HCT116 (cell line): ENCODE results near the gene ADGRG6. TPM values are rescaled to one million over a fixed set of nuclear protein-coding genes. Genes with fewer than 3 reads are reported as not detected.

ENCODE experiments used
- ATAC-seq: fragments of 200-7000 bp; cut with Tn5 transposase; 2 replicates; pipeline ENCODE4 v1.9.1; 2020; ENCODE audit warnings: mild to moderate bottlenecking, moderate library complexity
- BruUV-seq: library from RNA; stranded (reverse); fragments of 400-500 nt; replicated peaks from 2 replicates; lab custom pipeline; 2021; lab: Mats Ljungman, UMichigan
- CTCF ChIA-PET: fragments of 300-600 bp; sonication (Branson Sonifier 250); formaldehyde crosslinking; loops from one replicate; lab custom pipeline; 2021; ENCODE audit warnings: antibody characterized with exemption; lab: Charles Lee
- POLR2A ChIA-PET: fragments of 300-600, 350-600 bp; sonication (Branson Sonifier 250); formaldehyde crosslinking; loops from one replicate; lab custom pipeline; 2021; ENCODE audit warnings: antibody characterized with exemption; lab: Charles Lee
- RAD21 ChIA-PET, 2 experiments: fragments of 300-600 bp; sonication (Branson Sonifier 250); formaldehyde crosslinking; loops; one replicate each; lab custom pipeline; 2023; ENCODE audit warnings: low total read pairs in 2 of 2; ENCODE audit not compliant: uncharacterized antibody in 2 of 2, unreplicated experiment in 2 of 2, low non-redundant PET in 1 of 2; lab: Charles Lee
- DNase-seq: peaks from one replicate; pipeline ENCODE4 v3.0.0-alpha.2; 2010; ENCODE audit warnings: low read depth, low spot score
- H2AFZ ChIP-seq: fragments of 200-600 bp; shearing (Covaris generic), sonication (generic); 2 replicates; pipeline ENCODE4 v1.6.1; 2017; ENCODE audit warnings: low read depth, mixed run types, mixed read lengths, antibody characterized with exemption, low read length; ENCODE audit not compliant: poor library complexity, severe bottlenecking
- H3K27ac ChIP-seq: 2 replicates; pipeline ENCODE4 v1.5.1; 2012; ENCODE audit warnings: low read depth, low read length
- H3K27me3 ChIP-seq: fragments of 200-600 bp; sonication (generic); 2 replicates; pipeline ENCODE4 v1.6.1; 2016; ENCODE audit warnings: mixed run types, low read length, mixed read lengths; ENCODE audit not compliant: insufficient read depth
- H3K36me3 ChIP-seq, 2 experiments: fragments of 200-500 bp in 1 of 2; fragments of 200-600 bp in 1 of 2; sonication (Bioruptor generic) in 1 of 2; sonication (generic) in 1 of 2; 2 replicates each; pipeline versions ENCODE4 v1.5.1 to v1.6.1; 2014 to 2016; ENCODE audit warnings: low read length in 2 of 2, inconsistent platforms in 1 of 2, mixed read lengths in 1 of 2, mixed run types in 1 of 2; ENCODE audit not compliant: insufficient read depth in 2 of 2, control insufficient read depth in 1 of 2
- H3K4me1 ChIP-seq, 2 experiments: fragments of 200-600 bp in 1 of 2; sonication (generic) in 1 of 2; 2 replicates each; pipeline versions ENCODE4 v1.5.1 to v1.6.1; 2012 to 2017; ENCODE audit warnings: low read length in 2 of 2, inconsistent platforms in 1 of 2, mild to moderate bottlenecking in 1 of 2, mixed read lengths in 1 of 2, mixed run types in 1 of 2, moderate library complexity in 1 of 2; ENCODE audit not compliant: insufficient read depth in 2 of 2, control insufficient read depth in 1 of 2
- H3K4me2 ChIP-seq: fragments of 200-600 bp; sonication (generic); 2 replicates; pipeline ENCODE4 v1.6.1; 2017; ENCODE audit warnings: mixed run types, low read length, mixed read lengths
- H3K4me3 ChIP-seq, 2 experiments: fragments of 200-600 bp in 1 of 2; sonication (generic) in 1 of 2; replicated peaks in 1 of 2; 2 replicates each; pipeline ENCODE4 v1.5.1; 2011 to 2016; ENCODE audit warnings: low read length in 2 of 2, control low read depth in 1 of 2, low read depth in 1 of 2, mild to moderate bottlenecking in 1 of 2, mixed read lengths in 1 of 2, mixed run types in 1 of 2
- H3K79me2 ChIP-seq: fragments of 200-600 bp; sonication (generic); 2 replicates; pipeline ENCODE4 v1.6.1; 2017; ENCODE audit warnings: mild to moderate bottlenecking, mixed run types, low read length, moderate library complexity, mixed read lengths; ENCODE audit not compliant: insufficient read depth
- H3K9ac ChIP-seq: fragments of 200-600 bp; sonication (generic); 2 replicates; pipeline ENCODE4 v1.6.1; 2016; ENCODE audit warnings: low read length, mixed read lengths
- H3K9me2 ChIP-seq: fragments of 200-600 bp; sonication (generic), shearing (Covaris generic); 2 replicates; pipeline ENCODE4 v1.6.1; 2017; ENCODE audit warnings: mixed run types, mild to moderate bottlenecking, moderate library complexity; ENCODE audit not compliant: insufficient read depth
- H3K9me3 ChIP-seq, 2 experiments: fragments of 200-500 bp in 1 of 2; fragments of 200-600 bp in 1 of 2; sonication (Bioruptor generic) in 1 of 2; sonication (generic) in 1 of 2; 2 replicates each; pipeline ENCODE4 v1.6.1; 2014 to 2017; ENCODE audit warnings: low read length in 2 of 2, mixed read lengths in 2 of 2, inconsistent platforms in 1 of 2, low read depth in 1 of 2, mild to moderate bottlenecking in 1 of 2, mixed run types in 1 of 2, moderate library complexity in 1 of 2; ENCODE audit not compliant: control insufficient read depth in 1 of 2, insufficient read depth in 1 of 2
- H4K20me1 ChIP-seq: fragments of 200-600 bp; sonication (generic), shearing (Covaris generic); 2 replicates; pipeline ENCODE4 v1.6.1; 2017; ENCODE audit warnings: mixed run types, mild to moderate bottlenecking, moderate library complexity; ENCODE audit not compliant: insufficient read depth
- CBX3 ChIP-seq: IDR thresholded peaks from 2 replicates; pipeline ENCODE4 v1.6.1; 2012; ENCODE audit warnings: low read depth
- CEBPB ChIP-seq: IDR thresholded peaks from 2 replicates; pipeline ENCODE4 v1.6.1; 2012; ENCODE audit warnings: low read depth
- EGR1 ChIP-seq: IDR thresholded peaks from 2 replicates; pipeline ENCODE4 v1.6.1; 2012; ENCODE audit warnings: low read depth
- EZH2phosphoT487 ChIP-seq: fragments of 200-600 bp; IDR thresholded peaks from 2 replicates; pipeline ENCODE4 v1.6.1; 2018; ENCODE audit warnings: antibody characterized with exemption, borderline replicate concordance
- FOSL1 ChIP-seq: IDR thresholded peaks from 2 replicates; pipeline ENCODE4 v1.6.1; 2012; ENCODE audit warnings: low read depth
- JUND ChIP-seq: IDR thresholded peaks from 2 replicates; pipeline ENCODE4 v1.6.1; 2012
- POLR2AphosphoS5 ChIP-seq: IDR thresholded peaks from 2 replicates; pipeline ENCODE4 v1.6.1; 2011; ENCODE audit warnings: mild to moderate bottlenecking, low read depth, low read length, moderate library complexity
- RAD21 ChIP-seq: IDR thresholded peaks from 2 replicates; pipeline ENCODE4 v1.6.1; 2012; ENCODE audit warnings: low read depth, mild to moderate bottlenecking
- REST ChIP-seq: IDR thresholded peaks from 2 replicates; pipeline ENCODE4 v1.6.1; 2012; ENCODE audit warnings: low read depth
- SP1 ChIP-seq: IDR thresholded peaks from 2 replicates; pipeline ENCODE4 v1.6.1; 2012; ENCODE audit warnings: low read depth
- SRF ChIP-seq: IDR thresholded peaks from 2 replicates; pipeline ENCODE4 v1.6.1; 2012; ENCODE audit warnings: low read depth
- ZFX ChIP-seq: fragments of 450-650 bp; IDR thresholded peaks from 2 replicates; pipeline ENCODE4 v1.6.1; 2017
- ZNF274 ChIP-seq: fragments of 200-500 bp; sonication (Bioruptor generic); IDR thresholded peaks from 2 replicates; pipeline ENCODE4 v1.6.1; 2014; ENCODE audit warnings: mild to moderate bottlenecking, low read depth, low read length, inconsistent platforms
- intact Hi-C: fragments of 100-400 bp; cut with micrococcal nuclease; formaldehyde crosslinking; loops from 2 replicates; pipeline ENCODE4 v1.10.0; 2022
- total RNA-seq: library from RNA; stranded (reverse); gene quantifications from one replicate; pipeline ENCODE4 v1.2.1, GENCODE V29; 2021; ENCODE audit not compliant: unreplicated experiment
- TF ChIP-seq, protein P1 (sequence below): IDR thresholded peaks from 2 replicates; pipeline ENCODE4 v1.6.1; 2011; ENCODE audit warnings: mild to moderate bottlenecking, low read length, moderate library complexity; ENCODE audit not compliant: insufficient replicate concordance; ENCODE audit errors: extremely low read depth
- TF ChIP-seq, protein P2 (sequence below): IDR thresholded peaks from 2 replicates; pipeline ENCODE4 v1.6.1; 2012
- TF ChIP-seq, protein P3 (sequence below): IDR thresholded peaks from 2 replicates; pipeline ENCODE4 v1.6.1; 2012

Gene ADGRG6
- total RNA-seq, 1 experiment from 2014 or later, result 67.9 TPM

DNA sequence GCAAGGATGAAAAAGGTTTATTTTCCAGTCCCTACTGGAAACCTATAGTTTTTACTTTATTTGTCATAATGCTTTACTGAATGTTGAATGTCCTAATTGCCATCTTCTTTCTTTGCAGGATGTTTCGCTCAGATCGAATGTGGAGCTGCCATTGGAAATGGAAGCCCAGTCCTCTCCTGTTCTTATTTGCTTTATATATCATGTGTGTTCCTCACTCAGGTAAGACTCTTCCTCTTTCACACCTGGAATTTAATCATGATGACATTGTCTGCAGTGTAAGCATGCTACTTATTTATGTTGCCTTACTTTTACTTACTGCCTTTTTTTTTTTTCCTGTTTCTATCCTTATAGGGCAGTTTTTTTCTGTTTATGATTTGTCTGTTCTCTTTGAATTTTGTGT lies 7.6 kb downstream of the ADGRG6 start:
- DNase-seq (no peak), ATAC-seq (no peak)
- intact Hi-C loops, result no loop called here
- Histone ChIP-seq H3K79me2 (peaks cover 85% of the 10 kb centered on the region), H3K9ac (no peak overlapping the region), H3K9me2 (no peaks in the 10 kb centered on the region), H3K9me3 (no peaks in the 10 kb centered on the region), H3K4me1 (peaks cover 3 to 4% of the 10 kb centered on the region in 2 experiments; a peak in 3 of 4 replicates), H2AFZ (no peak overlapping the region), H3K4me3 (no peak overlapping the region), H3K27ac (no peak overlapping the region), H3K36me3 (peaks cover 2 to 12% of the 10 kb centered on the region in 2 experiments), H3K27me3 (no peaks in the 10 kb centered on the region), H4K20me1 (no peaks in the 10 kb centered on the region), H3K4me2 (no peak overlapping the region)
- RAD21 ChIA-PET, result no interaction called here
- TF ChIP-seq JUND (no peak), CBX3 (no peak), ZFX (no peak), ZNF274 (no peak), EGR1 (no peak)
- TF ChIP-seq, protein P1, sequence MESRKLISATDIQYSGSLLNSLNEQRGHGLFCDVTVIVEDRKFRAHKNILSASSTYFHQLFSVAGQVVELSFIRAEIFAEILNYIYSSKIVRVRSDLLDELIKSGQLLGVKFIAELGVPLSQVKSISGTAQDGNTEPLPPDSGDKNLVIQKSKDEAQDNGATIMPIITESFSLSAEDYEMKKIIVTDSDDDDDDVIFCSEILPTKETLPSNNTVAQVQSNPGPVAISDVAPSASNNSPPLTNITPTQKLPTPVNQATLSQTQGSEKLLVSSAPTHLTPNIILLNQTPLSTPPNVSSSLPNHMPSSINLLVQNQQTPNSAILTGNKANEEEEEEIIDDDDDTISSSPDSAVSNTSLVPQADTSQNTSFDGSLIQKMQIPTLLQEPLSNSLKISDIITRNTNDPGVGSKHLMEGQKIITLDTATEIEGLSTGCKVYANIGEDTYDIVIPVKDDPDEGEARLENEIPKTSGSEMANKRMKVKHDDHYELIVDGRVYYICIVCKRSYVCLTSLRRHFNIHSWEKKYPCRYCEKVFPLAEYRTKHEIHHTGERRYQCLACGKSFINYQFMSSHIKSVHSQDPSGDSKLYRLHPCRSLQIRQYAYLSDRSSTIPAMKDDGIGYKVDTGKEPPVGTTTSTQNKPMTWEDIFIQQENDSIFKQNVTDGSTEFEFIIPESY, result no peak
- no TSS peak for BruUV-seq
- POLR2A ChIA-PET, result no interaction called here
- CTCF ChIA-PET, result no interaction called here

GRCh38 chr6:142313284-142313683 lies 11.5 kb downstream of the ADGRG6 start:
- ChIA-PET CTCF (no interaction called here), POLR2A (no interaction called here), RAD21 (no interaction called here)
- no peak overlapping the region for H2AFZ ChIP-seq
- no peaks in the 10 kb centered on the region for H4K20me1 ChIP-seq
- H3K9ac ChIP-seq, result no peak overlapping the region
- peaks cover 2 to 12% of the 10 kb centered on the region in 2 experiments for H3K36me3 ChIP-seq
- H3K27me3 ChIP-seq, result no peaks in the 10 kb centered on the region
- DNase-seq (no peak), ATAC-seq (no peak)
- intact Hi-C loops, result no loop called here
- H3K4me1 ChIP-seq, result no peaks in the 10 kb centered on the region
- no peaks in the 10 kb centered on the region for H3K9me3 ChIP-seq
- H3K4me2 ChIP-seq, result no peak overlapping the region
- no peak overlapping the region for H3K27ac ChIP-seq
- H3K9me2 ChIP-seq, result no peaks in the 10 kb centered on the region
- H3K4me3 ChIP-seq, result no peak overlapping the region
- BruUV-seq, result no TSS peak
- peaks cover 69% of the 10 kb centered on the region for H3K79me2 ChIP-seq
- TF ChIP-seq FOSL1 (no peak), RAD21 (no peak), JUND (no peak), EGR1 (no peak), ZFX (no peak), CBX3 (no peak), CEBPB (no peak), SRF (no peak), SP1 (no peak), ZNF274 (no peak), EZH2phosphoT487 (no peak), POLR2AphosphoS5 (no peak), REST (no peak)
- TF ChIP-seq, protein P2, sequence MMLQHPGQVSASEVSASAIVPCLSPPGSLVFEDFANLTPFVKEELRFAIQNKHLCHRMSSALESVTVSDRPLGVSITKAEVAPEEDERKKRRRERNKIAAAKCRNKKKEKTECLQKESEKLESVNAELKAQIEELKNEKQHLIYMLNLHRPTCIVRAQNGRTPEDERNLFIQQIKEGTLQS, result no peak
- TF ChIP-seq, protein P3, sequence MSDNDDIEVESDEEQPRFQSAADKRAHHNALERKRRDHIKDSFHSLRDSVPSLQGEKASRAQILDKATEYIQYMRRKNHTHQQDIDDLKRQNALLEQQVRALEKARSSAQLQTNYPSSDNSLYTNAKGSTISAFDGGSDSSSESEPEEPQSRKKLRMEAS, result no peak
